HEK293T (cell line): ENCODE measurements around the gene NAP1L1.

Experiments used
- CTCF ChIA-PET: fragments of 350-600 bp; formaldehyde crosslinking; extraction: SDS; loops from one replicate; lab custom pipeline; 2021; ENCODE audit warnings: antibody characterized with exemption, inconsistent platforms; lab: Yijun Ruan, JAX
- POLR2A ChIA-PET: fragments of 350-600 bp; formaldehyde crosslinking; extraction: SDS; loops from one replicate; lab custom pipeline; 2020; ENCODE audit warnings: antibody characterized with exemption, inconsistent platforms; lab: Yijun Ruan, JAX
- DNase-seq: peaks from one replicate; pipeline ENCODE4 v3.0.0; 2012; ENCODE audit warnings: mixed read lengths; ENCODE audit errors: extremely low spot score
- ARNT ChIP-seq: fragments of 450-650 bp; IDR thresholded peaks from 2 replicates; pipeline ENCODE4 v1.6.1; 2017; ENCODE audit warnings: mild to moderate bottlenecking
- BHLHE40 ChIP-seq: fragments of 450-650 bp; IDR thresholded peaks from 2 replicates; pipeline ENCODE4 v1.6.1; 2016; ENCODE audit warnings: mild to moderate bottlenecking, moderate library complexity, borderline replicate concordance
- CTBP1 ChIP-seq: fragments of 450-650 bp; IDR thresholded peaks from 2 replicates; pipeline ENCODE4 v1.6.1; 2016; ENCODE audit warnings: borderline replicate concordance
- ELF4 ChIP-seq: fragments of 450-650 bp; IDR thresholded peaks from 2 replicates; pipeline ENCODE4 v1.6.1; 2017; ENCODE audit warnings: antibody characterized with exemption
- FOXA1 ChIP-seq: fragments of 450-650 bp; IDR thresholded peaks from 2 replicates; pipeline ENCODE4 v1.6.1; 2016; ENCODE audit warnings: mild to moderate bottlenecking
- FOXK2 ChIP-seq: fragments of 450-650 bp; IDR thresholded peaks from 2 replicates; pipeline ENCODE4 v1.6.1; 2016; ENCODE audit warnings: mild to moderate bottlenecking
- FOXM1 ChIP-seq: fragments of 450-650 bp; IDR thresholded peaks from 2 replicates; pipeline ENCODE4 v1.6.1; 2017; ENCODE audit warnings: mild to moderate bottlenecking, borderline replicate concordance
- HDGF ChIP-seq: fragments of 450-650 bp; IDR thresholded peaks from 2 replicates; pipeline ENCODE4 v1.6.1; 2017; ENCODE audit warnings: antibody characterized with exemption, borderline replicate concordance
- L3MBTL2 ChIP-seq: fragments of 450-650 bp; conservative IDR thresholded peaks from 2 replicates; pipeline ENCODE4 v1.6.1; 2016; ENCODE audit warnings: mild to moderate bottlenecking
- LEF1 ChIP-seq: fragments of 450-650 bp; IDR thresholded peaks from 2 replicates; pipeline ENCODE4 v1.6.1; 2017; ENCODE audit warnings: mild to moderate bottlenecking, borderline replicate concordance
- NFRKB ChIP-seq: fragments of 450-650 bp; IDR thresholded peaks from 2 replicates; pipeline ENCODE4 v1.6.1; 2016; ENCODE audit warnings: mild to moderate bottlenecking, moderate library complexity
- PKNOX1 ChIP-seq: fragments of 450-650 bp; IDR thresholded peaks from 2 replicates; pipeline ENCODE4 v1.6.1; 2016
- SP1 ChIP-seq: fragments of 450-650 bp; IDR thresholded peaks from 2 replicates; pipeline ENCODE4 v1.6.1; 2017
- SUZ12 ChIP-seq: fragments of 450-650 bp; IDR thresholded peaks from 2 replicates; pipeline ENCODE4 v1.6.1; 2016; ENCODE audit warnings: mild to moderate bottlenecking
- TARDBP ChIP-seq: fragments of 450-650 bp; IDR thresholded peaks from 2 replicates; pipeline ENCODE4 v1.6.1; 2016
- ZNF384 ChIP-seq: fragments of 450-650 bp; IDR thresholded peaks from 2 replicates; pipeline ENCODE4 v1.6.1; 2016

NAP1L1 gene

GRCh38 chr12:76069339-76069738 is 15.1 kb downstream of the NAP1L1 start:
- CTCF ChIA-PET: interaction anchor here (0.6 to 1.6 kb wide), 2 partner anchors 11 to 421 kb away, joined by 3 to 7 read pairs; no protein-coding TSS in a partner anchor
- DNase-seq: no peak
- POLR2A ChIA-PET: no interaction called here
- TF ChIP-seq ARNT (no peak), L3MBTL2 (no peak), PKNOX1 (no peak), ELF4 (no peak), FOXA1 (no peak), LEF1 (no peak)

GRCh38 chr12:76065917-76066316 is 18.6 kb downstream of the NAP1L1 start:
- DNase-seq: no peak
- POLR2A ChIA-PET: no interaction called here
- TF ChIP-seq ARNT: no peak
- no peak for TF ChIP-seq CTBP1
- no peak for TF ChIP-seq FOXM1
- TF ChIP-seq LEF1: no peak
- TF ChIP-seq SUZ12: no peak
- CTCF ChIA-PET: no interaction called here

GRCh38 chr12:76064904-76065303 is 19.6 kb downstream of the NAP1L1 start:
- ChIA-PET CTCF (interaction anchor here (0.5 kb wide), 1 partner anchor 294 kb away, joined by 3 read pairs; no protein-coding TSS in a partner anchor), POLR2A (no interaction called here)
- TF ChIP-seq FOXK2 (no peak), ARNT (no peak), HDGF (no peak), L3MBTL2 (no peak), ELF4 (no peak), FOXA1 (no peak), NFRKB (no peak), SUZ12 (no peak), ZNF384 (no peak), LEF1 (no peak), CTBP1 (no peak), TARDBP (no peak), PKNOX1 (no peak)
- no peak for DNase-seq

- TF ChIP-seq SUZ12 (no peak), ARNT (no peak), L3MBTL2 (no peak), FOXA1 (no peak), PKNOX1 (no peak), LEF1 (no peak), FOXK2 (no peak), ELF4 (no peak), ZNF384 (no peak), BHLHE40 (no peak), NFRKB (no peak), SP1 (no peak), CTBP1 (no peak), FOXM1 (no peak), HDGF (no peak), TARDBP (no peak)
- no peak for DNase-seq
- CTCF ChIA-PET: no interaction called here
- POLR2A ChIA-PET: no interaction called here
Measured at GRCh38 chr12:76060111-76060510, 24.4 kb downstream of the NAP1L1 start.

- TF ChIP-seq SUZ12 (no peak), FOXK2 (no peak), NFRKB (no peak), HDGF (no peak), ARNT (no peak), TARDBP (no peak), FOXA1 (no peak), SP1 (no peak), LEF1 (no peak)
- POLR2A ChIA-PET: no interaction called here
- no peak for DNase-seq
- CTCF ChIA-PET: no interaction called here
Measured at GRCh38 chr12:76057326-76057725, 27.2 kb downstream of the NAP1L1 start.

GRCh38 chr12:76055393-76055792 is 29.1 kb downstream of the NAP1L1 start:
- ChIA-PET POLR2A (no interaction called here), CTCF (interaction anchor here (0.5 kb wide), 1 partner anchor 1516 kb away, joined by 4 read pairs; no protein-coding TSS in a partner anchor)
- no peak for TF ChIP-seq BHLHE40
- no peak for TF ChIP-seq ARNT
- no peak for TF ChIP-seq FOXA1
- TF ChIP-seq SUZ12: no peak
- TF ChIP-seq L3MBTL2: no peak
- no peak for TF ChIP-seq SP1
- TF ChIP-seq ZNF384: no peak
- no peak for TF ChIP-seq FOXM1
- TF ChIP-seq ELF4: no peak
- TF ChIP-seq NFRKB: no peak
- TF ChIP-seq HDGF: no peak
- TF ChIP-seq LEF1: no peak
- TF ChIP-seq TARDBP: no peak
- TF ChIP-seq FOXK2: no peak
- no peak for DNase-seq
